ENCODE measurements around the gene COMMD7. TPM values are rescaled to one million over a fixed set of nuclear protein-coding genes. Genes with fewer than 3 reads are reported as not detected.
"Not testable (repeated sequence)": the region's sequence is repeated elsewhere in the genome, so short reads cannot be mapped to it uniquely, and the experiment has no call there.

The COMMD7 gene
- total RNA-seq, 1 experiment from 2014 or later, result 85.5 TPM

GRCh38 chr20:32728435-32728834 lies 14.8 kb downstream of the COMMD7 start:
- not testable (repeated sequence) for DNase-seq (ENCODE audit: low spot score)

- peak; percentile 83 for DNase-seq (ENCODE audit: low spot score)
Measured at GRCh38 chr20:32727683-32728082, 15.6 kb downstream of the COMMD7 start.

GRCh38 chr20:32718749-32719348 lies 24.4 kb downstream of the COMMD7 start:
- no peak for DNase-seq (ENCODE audit: low spot score)

- no peak for DNase-seq (ENCODE audit: low spot score)
Measured at GRCh38 chr20:32711346-32711745, 31.9 kb downstream of the COMMD7 start.

- no peak for DNase-seq (ENCODE audit: low spot score)
Measured at GRCh38 chr20:32709632-32710121, 33.6 kb downstream of the COMMD7 start.

- not testable (repeated sequence) for DNase-seq (ENCODE audit: low spot score)
Measured at GRCh38 chr20:32709029-32709631, 34.1 kb downstream of the COMMD7 start.

- DNase-seq (ENCODE audit: low spot score), result peak; percentile 42
Measured at GRCh38 chr20:32707691-32708581, 35.3 kb downstream of the COMMD7 start.

GRCh38 chr20:32706486-32706885 lies 36.8 kb downstream of the COMMD7 start:
- no peak for DNase-seq (ENCODE audit: low spot score)

- no peak for DNase-seq (ENCODE audit: low spot score)
Measured at GRCh38 chr20:32702706-32703425, 40.4 kb downstream of the COMMD7 start.

- DNase-seq (ENCODE audit: low spot score), result no peak
Measured at GRCh38 chr20:32697608-32698007, 45.7 kb downstream of the COMMD7 start.

- DNase-seq (ENCODE audit: low spot score), result no peak
Measured at GRCh38 chr20:32695089-32695488, 48.2 kb downstream of the COMMD7 start.

- not testable (repeated sequence) for DNase-seq (ENCODE audit: low spot score)
Measured at GRCh38 chr20:32688966-32689365, 54.3 kb downstream of the COMMD7 start.

GRCh38 chr20:32687180-32687532 lies 56.1 kb downstream of the COMMD7 start:
- no peak for DNase-seq (ENCODE audit: low spot score)

- no peak for DNase-seq (ENCODE audit: low spot score)
Measured at GRCh38 chr20:32686530-32687179, 56.6 kb downstream of the COMMD7 start.

GRCh38 chr20:32685541-32686529 lies 57.4 kb downstream of the COMMD7 start:
- DNase-seq (ENCODE audit: low spot score), result peak; percentile 68

GRCh38 chr20:32682508-32682987 lies 60.7 kb downstream of the COMMD7 start:
- DNase-seq (ENCODE audit: low spot score), result no peak

GRCh38 chr20:32681175-32682084 lies 61.8 kb downstream of the COMMD7 start:
- DNase-seq (ENCODE audit: low spot score), result peak; percentile 66

GRCh38 chr20:32680544-32681174 lies 62.6 kb downstream of the COMMD7 start:
- no peak for DNase-seq (ENCODE audit: low spot score)

All from A172 (cell line).